GM18951 (cell line): ENCODE data around the gene TAB2.

Experiments
- POLR2A ChIP-seq: IDR thresholded peaks from 4 replicates; pipeline ENCODE4 v1.6.1; 2011; ENCODE audit warnings: mild to moderate bottlenecking; ENCODE audit not compliant: insufficient read length, insufficient read depth; ENCODE audit errors: extremely low read depth
- in situ Hi-C: fragments of 300-500 bp; cut with MboI; formaldehyde crosslinking; loops from one replicate; pipeline ENCODE4 v1.12.0; 2022; ENCODE audit warnings: low sequenced_read_pairs, mixed read lengths, inconsistent platforms; ENCODE audit not compliant: unreplicated experiment

Gene TAB2

GRCh38 chr6:149405823-149406765 is 88.6 kb downstream of the TAB2 start:
- in situ Hi-C loops = no loop called here
- no peak for TF ChIP-seq POLR2A

GRCh38 chr6:149409617-149410016 is 92.1 kb downstream of the TAB2 start:
- TF ChIP-seq POLR2A = no peak
- in situ Hi-C loops = no loop called here

- in situ Hi-C loops = no loop called here
- no peak for TF ChIP-seq POLR2A
Observed at GRCh38 chr6:149410557-149410956, 93.0 kb downstream of the TAB2 start.

- in situ Hi-C loops = no loop called here
- no peak for TF ChIP-seq POLR2A
Observed at GRCh38 chr6:149414009-149414408, 96.5 kb downstream of the TAB2 start.

GRCh38 chr6:149414821-149415220 is 97.3 kb downstream of the TAB2 start:
- no peak for TF ChIP-seq POLR2A
- in situ Hi-C loops = no loop called here

- in situ Hi-C loops = no loop called here
Observed at GRCh38 chr6:149419696-149420404, 102.3 kb downstream of the TAB2 start.

GRCh38 chr6:149421132-149421531 is 103.6 kb downstream of the TAB2 start:
- in situ Hi-C loops = no loop called here
- no peak for TF ChIP-seq POLR2A

More at GRCh38 chr6:149419696-149420404, 102.3 kb downstream of the TAB2 start:
- TF ChIP-seq POLR2A = no peak

- in situ Hi-C loops = no loop called here
- no peak for TF ChIP-seq POLR2A
Observed at GRCh38 chr6:149422581-149422980, 105.1 kb downstream of the TAB2 start.

GRCh38 chr6:149423964-149424440 is 106.5 kb downstream of the TAB2 start:
- no peak for TF ChIP-seq POLR2A
- in situ Hi-C loops = no loop called here

- in situ Hi-C loops = loop anchor here (5.0 kb wide), 1 partner anchor 343 kb away; no protein-coding TSS in a partner anchor
- TF ChIP-seq POLR2A = no peak
Observed at GRCh38 chr6:149425224-149425623, 107.7 kb downstream of the TAB2 start.

- no peak for TF ChIP-seq POLR2A
- in situ Hi-C loops = loop anchor here (5.0 kb wide), 1 partner anchor 343 kb away; no protein-coding TSS in a partner anchor
Observed at GRCh38 chr6:149425754-149426153, 108.2 kb downstream of the TAB2 start.

- TF ChIP-seq POLR2A = no peak
Observed at GRCh38 chr6:149428606-149429005, 111.1 kb downstream of the TAB2 start.

More at GRCh38 chr6:149428606-149429005, 111.1 kb downstream of the TAB2 start:
- in situ Hi-C loops = loop anchor here (5.0 kb wide), 1 partner anchor 346 kb away; no protein-coding TSS in a partner anchor
